GM12874 (cell line): ENCODE results near the gene SF3B6.

Experiments
- TF ChIP-seq, protein P1 (sequence below): IDR thresholded peaks from 2 replicates; pipeline ENCODE4 v1.5.1; 2011; ENCODE audit warnings: low read depth, mild to moderate bottlenecking, control low read depth, low read length, moderate library complexity; ENCODE audit not compliant: insufficient read depth

The SF3B6 gene

DNA sequence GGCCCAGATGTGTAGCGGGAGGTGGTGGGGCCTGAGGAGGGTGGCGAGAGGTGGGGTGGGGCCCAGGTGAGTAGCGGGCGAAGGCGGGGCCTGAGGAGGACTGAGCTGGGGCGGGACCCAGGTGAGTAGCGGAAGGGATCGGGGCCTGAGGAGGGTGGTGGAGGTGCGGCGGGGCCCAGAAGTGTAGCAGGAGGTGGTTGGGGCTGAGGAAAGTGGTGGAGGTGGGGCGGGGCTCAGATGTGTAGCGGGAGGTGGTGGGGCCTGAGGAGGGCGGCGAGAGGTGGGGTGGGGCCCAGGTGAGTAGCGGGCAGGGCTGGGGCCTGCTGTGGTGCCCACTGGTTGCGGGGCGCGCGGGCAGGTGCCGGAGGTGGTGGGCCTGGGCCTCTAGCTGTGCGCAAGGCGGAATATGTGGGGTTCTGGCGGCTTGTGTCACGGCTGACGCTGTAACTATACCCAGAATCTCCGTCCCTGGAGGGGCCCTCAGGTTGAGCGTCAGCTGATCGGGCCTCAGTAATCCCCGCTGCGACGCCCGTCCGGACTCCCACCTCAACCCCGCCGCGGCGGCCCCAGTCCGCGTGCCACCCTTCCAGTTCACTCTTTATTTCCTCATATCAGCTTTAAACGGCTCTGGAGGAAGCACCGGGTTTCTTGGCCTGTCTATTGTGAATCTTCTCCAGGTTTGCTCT lies 866 bp upstream of the SF3B6 start:
- TF ChIP-seq, protein P1, sequence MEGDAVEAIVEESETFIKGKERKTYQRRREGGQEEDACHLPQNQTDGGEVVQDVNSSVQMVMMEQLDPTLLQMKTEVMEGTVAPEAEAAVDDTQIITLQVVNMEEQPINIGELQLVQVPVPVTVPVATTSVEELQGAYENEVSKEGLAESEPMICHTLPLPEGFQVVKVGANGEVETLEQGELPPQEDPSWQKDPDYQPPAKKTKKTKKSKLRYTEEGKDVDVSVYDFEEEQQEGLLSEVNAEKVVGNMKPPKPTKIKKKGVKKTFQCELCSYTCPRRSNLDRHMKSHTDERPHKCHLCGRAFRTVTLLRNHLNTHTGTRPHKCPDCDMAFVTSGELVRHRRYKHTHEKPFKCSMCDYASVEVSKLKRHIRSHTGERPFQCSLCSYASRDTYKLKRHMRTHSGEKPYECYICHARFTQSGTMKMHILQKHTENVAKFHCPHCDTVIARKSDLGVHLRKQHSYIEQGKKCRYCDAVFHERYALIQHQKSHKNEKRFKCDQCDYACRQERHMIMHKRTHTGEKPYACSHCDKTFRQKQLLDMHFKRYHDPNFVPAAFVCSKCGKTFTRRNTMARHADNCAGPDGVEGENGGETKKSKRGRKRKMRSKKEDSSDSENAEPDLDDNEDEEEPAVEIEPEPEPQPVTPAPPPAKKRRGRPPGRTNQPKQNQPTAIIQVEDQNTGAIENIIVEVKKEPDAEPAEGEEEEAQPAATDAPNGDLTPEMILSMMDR, result no peak

DNA sequence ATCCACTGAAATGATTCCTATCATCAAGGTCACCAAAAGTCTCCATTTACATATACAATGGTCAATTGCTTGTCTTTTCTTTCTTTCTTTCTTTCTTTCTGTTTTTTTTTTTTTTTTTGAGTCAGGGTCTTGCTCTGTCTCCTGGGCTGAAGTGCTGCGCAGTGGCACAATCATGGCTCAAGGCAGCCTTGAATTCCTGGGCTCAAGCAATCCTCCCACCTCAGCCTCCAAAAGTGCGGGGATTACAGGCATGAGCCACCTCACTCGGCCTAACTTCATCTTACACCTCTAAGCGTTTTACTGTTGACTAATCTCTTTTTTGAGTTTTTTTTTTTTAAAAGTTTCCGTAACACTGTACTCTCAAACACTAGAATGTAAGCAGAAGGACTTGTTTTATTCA lies 867 bp downstream of the SF3B6 start:
- TF ChIP-seq, protein P1, result no peak

DNA sequence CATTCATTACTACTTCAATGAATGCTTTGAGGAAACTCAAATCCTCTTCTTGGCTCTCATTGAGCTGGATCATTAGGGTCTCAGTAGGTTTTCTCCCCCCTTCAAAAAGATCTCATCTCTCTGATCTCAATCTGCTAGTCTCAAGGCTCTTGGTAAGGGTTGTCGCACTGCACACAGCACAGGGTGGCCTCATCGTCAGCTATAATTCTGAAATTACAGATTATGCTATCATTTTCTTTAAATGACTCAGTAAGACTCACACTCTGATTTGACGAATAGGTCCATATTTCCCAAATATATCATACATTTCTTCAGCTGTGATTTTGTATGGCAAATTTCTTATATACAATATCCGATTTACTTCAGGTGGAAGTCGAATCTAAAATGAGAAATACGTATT lies 2.3 kb downstream of the SF3B6 start:
- TF ChIP-seq, protein P1, result no peak

DNA sequence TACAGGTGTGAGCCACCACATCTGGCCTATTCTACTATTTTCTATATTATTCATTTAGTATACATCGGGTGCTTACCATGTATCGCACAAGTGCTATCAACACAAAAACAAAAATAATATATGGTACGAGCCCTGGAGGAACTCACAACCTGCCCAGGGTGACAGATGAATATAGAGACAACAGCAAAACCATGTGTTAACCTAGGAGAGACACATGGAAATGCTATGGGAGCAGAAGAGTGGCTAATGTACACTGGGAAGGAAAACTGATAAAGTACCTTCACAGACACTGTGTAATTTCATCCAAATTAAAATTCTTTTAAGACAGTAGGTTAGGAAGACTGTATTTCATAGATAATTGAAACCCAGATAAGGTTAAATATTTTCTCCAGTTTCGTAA lies 3.9 kb downstream of the SF3B6 start:
- TF ChIP-seq, protein P1, result no peak

DNA sequence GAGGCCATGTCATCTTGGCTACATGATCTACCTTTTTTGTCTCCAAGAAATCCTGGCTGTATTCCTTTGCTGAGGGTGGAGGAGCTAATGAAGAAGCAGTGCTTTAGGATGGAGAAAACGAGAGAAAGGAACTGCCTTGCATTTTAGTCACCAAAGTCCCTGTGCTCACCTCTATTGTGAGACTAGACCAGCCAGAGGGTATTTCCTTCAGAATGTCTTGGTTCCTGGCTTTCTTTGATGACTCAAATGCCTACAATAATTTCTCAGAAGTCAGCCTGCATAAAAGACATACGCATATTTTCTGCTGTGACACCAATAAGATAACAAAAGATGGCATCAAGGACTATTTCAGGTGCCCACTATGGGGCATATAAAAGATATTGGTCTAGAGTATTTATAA lies 10.8 kb downstream of the SF3B6 start:
- TF ChIP-seq, protein P1, result no peak

DNA sequence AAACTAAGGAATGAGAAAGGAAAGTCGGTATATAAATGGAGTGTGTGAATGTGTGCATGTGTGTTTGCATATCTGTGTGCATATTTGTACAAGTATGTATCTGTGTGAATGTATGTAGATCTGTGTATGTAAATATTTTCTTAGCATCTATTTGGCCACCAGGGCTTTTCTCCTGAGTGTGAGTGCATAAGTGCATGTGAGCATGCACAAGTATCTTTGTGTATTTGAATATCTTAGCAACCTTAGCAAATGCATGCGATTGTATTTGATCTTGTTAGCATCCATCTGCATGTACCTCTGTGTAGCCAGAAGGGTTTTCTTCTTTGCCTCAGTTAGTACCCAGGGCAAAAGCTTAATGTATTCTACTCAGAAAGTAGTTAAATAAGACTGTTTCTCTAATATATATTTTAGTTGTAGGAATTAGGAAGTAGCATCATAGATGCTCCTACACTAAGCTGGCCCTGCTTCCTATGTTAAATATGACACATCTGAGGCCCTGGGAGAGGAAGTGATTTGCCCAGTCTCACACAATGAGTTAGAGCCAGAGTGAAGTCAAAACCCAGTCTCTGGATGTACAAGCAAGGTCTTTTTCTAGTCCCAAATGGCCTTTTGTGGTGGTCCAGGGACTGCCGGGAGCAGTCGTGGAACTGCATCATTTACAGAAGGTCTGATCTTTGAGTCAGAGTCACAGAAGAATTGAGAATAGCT lies 17.4 kb downstream of the SF3B6 start:
- TF ChIP-seq, protein P1, result no peak

DNA sequence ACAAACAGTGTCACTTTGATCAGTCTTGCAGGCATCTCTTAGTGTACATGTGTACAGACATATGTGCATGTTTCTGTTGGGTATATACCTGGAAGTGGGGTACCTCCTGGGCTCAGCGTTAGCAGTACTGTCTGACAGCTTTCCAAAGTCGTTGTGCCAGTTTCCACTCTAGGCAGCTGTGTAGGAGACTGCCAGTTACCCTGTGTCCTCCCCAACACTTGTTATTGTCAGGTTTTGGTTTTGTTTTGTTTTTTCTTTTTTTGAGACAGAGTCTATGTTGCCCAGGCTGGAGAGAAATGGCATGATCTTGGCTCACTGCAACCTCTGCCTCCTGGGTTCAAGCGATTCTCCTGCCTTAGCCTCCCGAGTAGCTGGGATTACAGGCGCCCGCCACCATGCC lies 20.4 kb downstream of the SF3B6 start:
- TF ChIP-seq, protein P1, result no peak
